ENCODE measurements around the gene RGPD6. TPM values are rescaled to one million over a fixed set of nuclear protein-coding genes. Genes with fewer than 3 reads are reported as not detected.
A peak's percentile ranks its signal among the peaks of the same experiment; 100 is the strongest.
"Not testable (repeated sequence)": the region's sequence is repeated elsewhere in the genome, so short reads cannot be mapped to it uniquely, and the experiment has no call there.

RGPD6 gene
- total RNA-seq (10 to 100 TPM; 10.7 to 67.8 (median 36.9) TPM), polyA plus RNA-seq (10 to 100 TPM in 1 of 2 donors, 1 to 10 TPM in 1; 8.0 to 14.2 TPM)
- long read RNA-seq, donor 1, partial matches to known transcripts, result 5 of 13 reads
- long read RNA-seq, donor 1, other reads (novel, unspliced or antisense), result 8 of 13 reads
- long read RNA-seq, donor 2, result 0 reads
- long read RNA-seq, donor 3, full-length matches to known transcripts, result 2 of 15 reads
- long read RNA-seq, donor 3, partial matches to known transcripts, result 3 of 15 reads
- long read RNA-seq, donor 3, other reads (novel, unspliced or antisense), result 10 of 15 reads

GRCh38 chr2:110576763-110577416 lies at the start of gene RGPD6:
Gene RGPD6, minus strand, starts transcription at chr2:110577222. Its CDS starts 198 bp downstream, at chr2:110577024.
- H3K4me1 ChIP-seq (ENCODE audit: insufficient read depth); H3K27ac ChIP-seq; H3K36me3 ChIP-seq; intact Hi-C loops (cut with DNase I); H3K4me3 ChIP-seq; H3K27me3 ChIP-seq; H3K9me3 ChIP-seq: not testable (repeated sequence)
- WGBS, 3 donors, result 0% methylated on average over 8 of the region's 70 CpGs; no CpG with 5 or more reads in 2 of the 3 donors
- DNase-seq, result peak in 1 of 5 donors; percentile 10

- H3K27ac ChIP-seq; H3K9me3 ChIP-seq; H3K4me1 ChIP-seq (ENCODE audit: insufficient read depth); H3K4me3 ChIP-seq; H3K27me3 ChIP-seq; intact Hi-C loops (cut with DNase I); H3K36me3 ChIP-seq; DNase-seq: not testable (repeated sequence)
- WGBS, 3 donors, result 55 to 60% (median 59%) methylated on average over 1 to 2 of the region's 9 CpGs
These were observed 42.4 kb upstream of the RGPD6 start for GRCh38 chr2:110619326-110619939.

- H3K27me3 ChIP-seq; H3K27ac ChIP-seq; H3K9me3 ChIP-seq; DNase-seq; H3K36me3 ChIP-seq; H3K4me3 ChIP-seq; H3K4me1 ChIP-seq (ENCODE audit: insufficient read depth); intact Hi-C loops (cut with DNase I): not testable (repeated sequence)
- WGBS, 3 donors, result no CpG with 5 or more reads among the region's 1 CpG
These were observed 36.9 kb upstream of the RGPD6 start for GRCh38 chr2:110613927-110614326.

DNA sequence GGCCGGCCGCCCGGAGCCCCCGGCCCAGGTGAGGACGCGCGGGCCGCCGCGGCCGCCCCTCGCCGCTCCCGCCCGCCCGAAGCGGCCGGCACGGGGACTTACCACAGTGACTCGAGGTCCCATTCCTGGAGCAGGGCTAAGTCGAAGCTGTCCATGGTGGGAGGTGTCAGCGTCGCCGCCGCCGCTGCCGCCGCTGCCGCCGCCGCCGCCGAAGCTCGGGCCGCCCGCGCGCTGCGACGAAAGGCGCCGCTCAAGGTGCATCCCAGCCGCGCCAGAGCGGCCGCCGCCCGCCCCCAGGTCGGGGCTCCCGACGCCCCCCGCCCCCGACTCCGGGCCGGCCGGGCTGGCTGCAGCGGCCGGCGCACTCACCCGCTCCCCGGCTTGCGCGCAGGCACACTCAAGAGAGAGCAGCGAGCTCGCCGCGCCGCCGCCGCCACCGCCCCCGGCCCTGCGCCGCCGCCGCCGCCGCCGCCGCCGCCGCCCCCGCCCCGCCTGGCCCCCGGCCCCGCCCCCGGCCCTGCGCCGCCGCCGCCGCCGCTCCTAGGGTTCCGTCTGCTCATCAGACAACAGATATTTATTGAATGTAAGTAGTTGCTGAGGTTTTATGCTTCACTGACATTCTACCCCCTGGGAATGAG lies 33.7 kb upstream of the RGPD6 start:
- DNase-seq, result peak in 4 of 5 donors; percentile 6 to 31 (median 18)
- Histone ChIP-seq H3K4me3 (peak overlapping the region; percentile 13), H3K27ac (peak overlapping the region in 1 of 2 donors; percentile 38)
- H3K36me3 ChIP-seq; H3K9me3 ChIP-seq; intact Hi-C loops (cut with DNase I); H3K4me1 ChIP-seq (ENCODE audit: insufficient read depth); H3K27me3 ChIP-seq: not testable (repeated sequence)
- 0 to 1% methylated on average over 18 to 47 of the region's 94 CpGs; no CpG with 5 or more reads in 1 of the 3 donors for WGBS, 3 donors

DNA sequence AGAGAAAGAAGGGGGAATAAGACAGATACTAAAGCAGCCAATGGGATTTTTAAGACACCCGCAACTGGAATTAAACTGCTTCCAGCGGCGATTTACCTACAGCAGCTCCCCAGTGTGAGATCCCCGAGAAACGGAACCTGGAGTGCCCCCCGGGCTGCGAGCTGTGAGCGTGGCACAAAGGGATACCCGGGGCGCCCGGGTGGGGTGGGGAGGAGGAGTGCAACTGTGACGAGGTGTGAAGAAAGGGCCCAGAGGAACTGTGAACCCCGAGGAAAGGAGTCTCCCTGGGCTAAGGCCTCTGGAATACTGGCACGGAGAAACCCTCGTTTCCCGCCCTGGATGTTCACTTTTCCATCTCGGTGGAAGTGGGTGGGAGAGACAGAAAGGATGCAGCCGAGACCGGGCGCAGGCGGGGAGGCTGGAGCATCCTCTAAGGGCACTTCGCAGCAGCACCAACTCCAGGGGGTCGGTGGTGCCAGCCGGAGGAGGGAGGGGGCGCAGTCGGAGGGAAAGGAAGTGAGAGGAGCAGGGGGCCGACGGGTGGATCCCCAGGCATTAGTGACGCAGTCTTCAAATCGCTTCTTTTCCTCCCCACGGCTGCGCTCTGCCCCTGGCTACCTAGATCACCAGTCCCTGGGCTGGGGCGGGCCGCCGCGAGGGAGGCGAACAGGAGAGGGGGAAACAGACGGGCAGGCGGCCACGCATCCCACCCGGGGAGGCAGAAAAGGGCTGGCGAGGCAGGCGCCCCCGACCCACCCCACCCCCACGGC lies 33.0 kb upstream of the RGPD6 start:
- H3K4me1 ChIP-seq (ENCODE audit: insufficient read depth); H3K27me3 ChIP-seq; intact Hi-C loops (cut with DNase I); H3K9me3 ChIP-seq; H3K36me3 ChIP-seq; H3K4me3 ChIP-seq: not testable (repeated sequence)
- DNase-seq, result peak in 2 of 5 donors; percentile 8 to 13
- WGBS, 3 donors, result 0% methylated on average over 20 of the region's 45 CpGs; no CpG with 5 or more reads in 2 of the 3 donors
- peak overlapping the region in 1 of 2 donors; percentile 38 for H3K27ac ChIP-seq

DNA sequence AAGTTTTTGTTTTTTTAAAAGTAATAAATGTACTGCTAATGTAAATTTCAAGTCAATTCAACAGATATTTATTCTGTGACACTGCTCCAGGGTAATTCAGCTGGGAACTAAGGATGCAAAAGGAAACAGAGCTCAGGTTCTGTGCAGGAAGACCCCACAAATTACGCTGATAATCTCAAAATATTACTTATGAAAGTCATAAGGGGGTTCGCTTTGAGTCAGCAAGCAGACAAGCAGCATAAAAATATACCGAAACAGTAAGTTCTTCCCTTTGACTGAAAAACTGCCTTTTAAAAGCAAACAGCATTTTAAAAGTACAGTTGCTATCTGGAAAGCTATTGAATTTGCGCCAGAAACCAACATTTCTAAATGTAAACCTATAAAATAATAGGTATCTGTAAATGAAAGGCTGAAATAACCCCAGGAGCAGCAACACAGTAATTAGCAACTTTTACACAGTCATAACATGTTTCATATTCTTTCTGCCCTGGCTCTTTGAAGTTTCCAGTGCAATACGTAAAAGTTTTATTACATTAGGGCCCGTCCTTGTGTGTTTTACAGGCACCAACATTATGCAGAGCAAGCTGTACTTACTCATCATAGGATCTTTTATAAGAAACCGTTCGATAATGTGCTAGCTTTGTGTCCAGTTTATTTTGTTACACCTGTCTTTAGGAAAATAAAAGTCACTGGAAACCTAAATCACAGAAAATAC lies 31.9 kb upstream of the RGPD6 start:
- H3K27ac ChIP-seq; H3K36me3 ChIP-seq; H3K9me3 ChIP-seq; H3K27me3 ChIP-seq; H3K4me3 ChIP-seq; DNase-seq; H3K4me1 ChIP-seq (ENCODE audit: insufficient read depth); intact Hi-C loops (cut with DNase I): not testable (repeated sequence)
- WGBS, 3 donors, result no CpG with 5 or more reads among the region's 8 CpGs

DNA sequence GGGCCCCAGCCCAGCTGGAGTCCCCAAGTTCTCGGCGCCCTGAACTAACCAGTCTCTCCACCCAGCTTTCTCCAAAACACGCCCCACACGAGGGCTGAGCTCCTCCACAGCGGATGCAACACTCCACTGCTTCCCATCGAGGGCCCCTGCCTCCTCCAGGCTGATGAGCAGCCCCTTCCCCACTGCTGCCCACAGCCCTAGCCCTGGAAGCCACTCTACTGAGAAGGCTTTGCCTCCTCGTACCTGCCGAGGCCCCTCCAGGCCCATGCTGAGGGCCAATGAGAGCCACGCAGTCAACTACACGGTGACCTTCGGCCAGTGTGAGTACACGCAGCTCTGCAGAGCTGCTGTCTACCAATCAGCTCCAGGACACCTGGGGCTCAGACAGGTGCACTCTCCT lies 28.0 kb upstream of the RGPD6 start:
- intact Hi-C loops (cut with DNase I), result not testable (repeated sequence)

GRCh38 chr2:110603917-110604591 lies 27.0 kb upstream of the RGPD6 start:
- H3K9me3 ChIP-seq; H3K4me1 ChIP-seq (ENCODE audit: insufficient read depth); DNase-seq; H3K4me3 ChIP-seq; H3K27me3 ChIP-seq; intact Hi-C loops (cut with DNase I); H3K36me3 ChIP-seq; H3K27ac ChIP-seq: not testable (repeated sequence)
- 73% methylated on average over 1 of the region's 8 CpGs; no CpG with 5 or more reads in 2 of the 3 donors for WGBS, 3 donors

More for the DNA sequence above, 28.0 kb upstream of the RGPD6 start:
- H3K27ac ChIP-seq; DNase-seq; H3K27me3 ChIP-seq; H3K9me3 ChIP-seq; H3K36me3 ChIP-seq; H3K4me3 ChIP-seq; H3K4me1 ChIP-seq (ENCODE audit: insufficient read depth): not testable (repeated sequence)
- 76 to 88% (median 78%) methylated on average over 6 to 8 of the region's 12 CpGs for WGBS, 3 donors

- H3K4me3 ChIP-seq; H3K27me3 ChIP-seq; H3K9me3 ChIP-seq; H3K4me1 ChIP-seq (ENCODE audit: insufficient read depth); H3K27ac ChIP-seq; H3K36me3 ChIP-seq; DNase-seq; intact Hi-C loops (cut with DNase I): not testable (repeated sequence)
- WGBS, 3 donors, result 99% methylated on average over 5 of the region's 9 CpGs; no CpG with 5 or more reads in 2 of the 3 donors
These were observed 25.1 kb upstream of the RGPD6 start for GRCh38 chr2:110602139-110602538.

DNA sequence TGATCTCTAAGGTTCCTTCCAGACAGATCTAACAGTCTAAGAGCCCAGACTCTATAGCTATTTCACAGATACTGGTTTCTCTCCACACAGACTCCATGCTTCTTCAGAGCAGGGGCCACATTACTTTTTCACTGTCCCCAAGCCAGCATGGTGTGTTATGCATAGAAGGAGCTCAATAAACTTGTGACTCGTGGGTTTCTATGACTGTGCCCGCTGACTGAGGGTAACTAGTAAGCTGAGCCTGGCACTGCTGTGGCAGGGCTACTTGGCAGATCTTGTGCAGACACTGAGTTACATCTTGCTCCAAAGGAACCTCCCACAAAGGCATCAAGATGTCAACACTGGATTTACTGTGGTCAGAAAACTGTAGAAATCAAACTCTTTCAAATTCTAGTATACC lies 15.0 kb upstream of the RGPD6 start:
- WGBS, 3 donors, result no CpG with 5 or more reads among the region's 2 CpGs
- H3K36me3 ChIP-seq; intact Hi-C loops (cut with DNase I); H3K27ac ChIP-seq; DNase-seq; H3K9me3 ChIP-seq; H3K4me1 ChIP-seq (ENCODE audit: insufficient read depth); H3K4me3 ChIP-seq; H3K27me3 ChIP-seq: not testable (repeated sequence)

All from ovary (tissue), 10 donors.